GM23248 (cell line): Measurements from ENCODE around the gene STX1B. TPM values are rescaled to one million over a fixed set of nuclear protein-coding genes. Genes with fewer than 3 reads are reported as not detected.

Experiments used
- DNase-seq: peaks from one replicate; pipeline ENCODE4 v3.0.0-alpha.2; 2015
- H2AFZ ChIP-seq: fragments of 200-600 bp; sonication (generic); 2 replicates; pipeline ENCODE4 v1.6.1; 2016; ENCODE audit warnings: antibody characterized with exemption
- H3F3A ChIP-seq: fragments of 200-600 bp; sonication (generic); 2 replicates; pipeline ENCODE4 v1.6.1; 2016; ENCODE audit warnings: mild to moderate bottlenecking, antibody characterized with exemption, mixed run types; ENCODE audit not compliant: insufficient read depth
- H3K27ac ChIP-seq: fragments of 200-600 bp; sonication (generic); 2 replicates; pipeline ENCODE4 v1.5.1; 2016; ENCODE audit warnings: mild to moderate bottlenecking
- H3K27me3 ChIP-seq: fragments of 200-600 bp; sonication (generic); replicated peaks from 2 replicates; pipeline ENCODE4 v1.6.1; 2016; ENCODE audit warnings: mild to moderate bottlenecking; ENCODE audit not compliant: insufficient read depth
- H3K36me3 ChIP-seq: fragments of 200-600 bp; sonication (generic); 2 replicates; pipeline ENCODE4 v1.6.1; 2016; ENCODE audit warnings: low read depth, mild to moderate bottlenecking
- H3K4me1 ChIP-seq: fragments of 200-600 bp; sonication (generic); 2 replicates; pipeline ENCODE4 v1.6.1; 2016; ENCODE audit warnings: mild to moderate bottlenecking; ENCODE audit not compliant: insufficient read depth
- H3K4me2 ChIP-seq: fragments of 200-600 bp; sonication (generic); one replicate; pipeline ENCODE4 v1.6.1; 2016; ENCODE audit warnings: mild to moderate bottlenecking; ENCODE audit not compliant: unreplicated experiment
- H3K4me3 ChIP-seq: fragments of 200-600 bp; sonication (generic); 2 replicates; pipeline ENCODE4 v1.5.1; 2016; ENCODE audit warnings: mild to moderate bottlenecking
- H3K79me2 ChIP-seq: fragments of 200-600 bp; sonication (generic); 2 replicates; pipeline ENCODE4 v1.6.1; 2016; ENCODE audit warnings: mild to moderate bottlenecking; ENCODE audit not compliant: insufficient read depth
- H3K9ac ChIP-seq: fragments of 200-600 bp; sonication (generic); 2 replicates; pipeline ENCODE4 v1.6.1; 2016; ENCODE audit warnings: mild to moderate bottlenecking
- H3K9me2 ChIP-seq: fragments of 200-600 bp; sonication (generic); 2 replicates; pipeline ENCODE4 v1.6.1; 2016; ENCODE audit warnings: mixed run types, mild to moderate bottlenecking, moderate library complexity; ENCODE audit not compliant: insufficient read depth
- H3K9me3 ChIP-seq: fragments of 200-600 bp; sonication (generic); one replicate; pipeline ENCODE4 v1.6.1; 2017; ENCODE audit warnings: low read depth
- H4K20me1 ChIP-seq: fragments of 200-600 bp; sonication (generic); 2 replicates; pipeline ENCODE4 v1.6.0; 2016; ENCODE audit not compliant: insufficient read depth
- EZH2 ChIP-seq: fragments of 200-600 bp; sonication (generic); IDR thresholded peaks from 2 replicates; pipeline ENCODE4 v1.6.1; 2018; ENCODE audit warnings: antibody characterized with exemption, mild to moderate bottlenecking; ENCODE audit not compliant: insufficient read depth, poor library complexity, severe bottlenecking
- EZH2phosphoT487 ChIP-seq: fragments of 200-600 bp; sonication (generic); IDR thresholded peaks from 2 replicates; pipeline ENCODE4 v1.6.1; 2018; ENCODE audit warnings: antibody characterized with exemption, moderate library complexity, mild to moderate bottlenecking, low read depth; ENCODE audit not compliant: insufficient read depth
- WGBS, 2 experiments: methylation state at CpG; one replicate each; pipeline ENCODE4 v1.1.6; 2015 to 2017; ENCODE audit warnings: low lambda C conversion rate in 2 of 2, low coverage in 1 of 2; ENCODE audit errors: missing lambda C conversion rate in 2 of 2; 5-methylcytosine and 5-hydroxymethylcytosine counted together
- in situ Hi-C: fragments of 300-500 bp; cut with MboI; formaldehyde crosslinking; loops from 2 replicates; pipeline ENCODE4 v1.15.0; 2020
- polyA plus RNA-seq: library from polyadenylated mRNA; unstranded; fragments of >200 nt; fragmentation: Nextera tagmentation; extraction: Ambion mirVana; gene quantifications from 2 replicates; pipeline ENCODE4 v1.2.1, GENCODE V29; 2016
- total RNA-seq: library from RNA; depleted of rRNA; stranded (reverse); fragments of >200 nt; shearing (Covaris generic); gene quantifications from 2 replicates; pipeline ENCODE4 v1.2.3, GENCODE V29; 2014

STX1B gene
- total and polyA plus RNA-seq, 2 experiments from 2014 or later = 0.23 to 2.3 TPM

DNA sequence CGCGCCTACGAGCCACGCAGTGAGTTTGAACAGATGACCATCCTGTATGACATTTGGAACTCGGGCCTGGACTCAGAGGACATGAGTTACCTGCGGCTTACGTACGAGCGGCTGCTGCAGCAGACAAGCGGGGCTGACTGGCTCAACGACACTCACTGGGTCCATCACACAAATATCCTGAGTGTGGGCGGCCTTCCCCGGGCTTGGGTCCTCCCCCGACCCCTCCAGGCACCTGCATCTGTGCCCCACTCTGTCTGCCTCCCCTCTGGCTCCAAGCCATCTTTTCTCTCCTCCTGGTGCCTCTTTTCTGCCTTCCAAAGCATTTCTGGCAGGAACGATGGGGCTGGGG is 30.4 kb downstream of the STX1B start:
- in situ Hi-C loops = loop anchor here (25.0 kb wide), 1 partner anchor 457 kb away; the partner anchor contains the start of genes COX6A2 and ZNF843
- H2AFZ ChIP-seq = no peak overlapping the region
- WGBS, 2 experiments = 94 to 96% methylated on average over 10 to 15 of the region's 15 CpGs
- H3K36me3 ChIP-seq = 0 out of 2 replicates have a peak, but pooled peaks cover 3% of the 10 kb centered on the region
- no peaks in the 10 kb centered on the region for H3K9me3 ChIP-seq
- no peak overlapping the region for H3K4me2 ChIP-seq
- no peak overlapping the region for H3K9ac ChIP-seq
- H4K20me1 ChIP-seq = no peaks in the 10 kb centered on the region
- peaks cover 13% of the 10 kb centered on the region for H3F3A ChIP-seq
- TF ChIP-seq EZH2 (no peak), EZH2phosphoT487 (no peak)
- no peak overlapping the region for H3K27ac ChIP-seq
- no peak for DNase-seq
- no peak overlapping the region for H3K4me3 ChIP-seq
- H3K4me1 ChIP-seq = peaks cover 12% of the 10 kb centered on the region
- H3K9me2 ChIP-seq = no peaks in the 10 kb centered on the region
- H3K79me2 ChIP-seq = no peaks in the 10 kb centered on the region; the same call in 1 of the 2 replicates
- no peaks in the 10 kb centered on the region for H3K27me3 ChIP-seq

DNA sequence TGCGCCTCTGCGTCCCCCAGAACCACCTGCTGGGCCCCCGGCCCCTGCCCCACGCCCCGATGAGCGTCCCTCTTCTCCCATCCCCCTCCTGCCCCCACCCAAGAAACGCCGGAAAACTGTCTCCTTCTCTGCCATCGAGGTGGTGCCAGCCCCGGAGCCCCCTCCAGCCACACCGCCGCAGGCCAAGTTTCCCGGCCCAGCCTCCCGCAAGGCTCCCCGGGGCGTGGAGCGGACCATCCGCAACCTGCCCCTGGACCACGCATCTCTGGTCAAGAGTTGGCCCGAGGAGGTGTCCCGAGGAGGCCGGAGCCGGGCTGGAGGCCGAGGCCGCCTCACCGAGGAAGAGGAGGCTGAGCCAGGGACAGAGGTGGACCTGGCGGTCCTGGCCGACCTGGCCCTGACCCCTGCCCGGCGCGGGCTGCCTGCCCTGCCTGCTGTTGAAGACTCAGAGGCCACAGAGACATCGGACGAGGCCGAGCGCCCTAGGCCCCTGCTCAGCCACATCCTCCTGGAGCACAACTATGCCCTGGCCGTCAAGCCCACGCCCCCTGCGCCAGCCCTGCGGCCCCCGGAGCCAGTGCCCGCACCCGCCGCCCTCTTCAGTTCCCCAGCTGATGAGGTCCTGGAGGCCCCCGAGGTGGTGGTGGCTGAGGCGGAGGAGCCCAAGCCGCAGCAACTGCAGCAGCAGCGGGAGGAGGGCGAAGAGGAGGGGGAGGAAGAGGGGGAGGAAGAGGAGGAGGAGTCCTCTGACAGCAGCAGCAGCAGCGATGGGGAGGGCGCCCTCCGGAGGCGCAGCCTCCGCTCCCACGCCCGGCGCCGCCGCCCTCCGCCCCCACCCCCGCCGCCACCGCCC is 31.0 kb downstream of the STX1B start:
- Histone ChIP-seq H4K20me1 (no peaks in the 10 kb centered on the region), H3K4me3 (no peak overlapping the region), H3K4me1 (peaks cover 12% of the 10 kb centered on the region), H3K36me3 (0 out of 2 replicates have a peak, but pooled peaks cover 3% of the 10 kb centered on the region), H3F3A (peaks cover 13% of the 10 kb centered on the region), H3K9me3 (no peaks in the 10 kb centered on the region), H3K79me2 (no peaks in the 10 kb centered on the region; the same call in 1 of the 2 replicates), H3K9ac (no peak overlapping the region), H3K4me2 (no peak overlapping the region), H3K27ac (no peak overlapping the region), H2AFZ (no peak overlapping the region), H3K9me2 (no peaks in the 10 kb centered on the region), H3K27me3 (no peaks in the 10 kb centered on the region)
- DNase-seq = no peak
- 91 to 95% methylated on average over 28 to 61 of the region's 62 CpGs for WGBS, 2 experiments
- in situ Hi-C loops = loop anchor here (25.0 kb wide), 1 partner anchor 458 kb away; the partner anchor contains the start of genes COX6A2 and ZNF843
- TF ChIP-seq EZH2 (no peak), EZH2phosphoT487 (no peak)

DNA sequence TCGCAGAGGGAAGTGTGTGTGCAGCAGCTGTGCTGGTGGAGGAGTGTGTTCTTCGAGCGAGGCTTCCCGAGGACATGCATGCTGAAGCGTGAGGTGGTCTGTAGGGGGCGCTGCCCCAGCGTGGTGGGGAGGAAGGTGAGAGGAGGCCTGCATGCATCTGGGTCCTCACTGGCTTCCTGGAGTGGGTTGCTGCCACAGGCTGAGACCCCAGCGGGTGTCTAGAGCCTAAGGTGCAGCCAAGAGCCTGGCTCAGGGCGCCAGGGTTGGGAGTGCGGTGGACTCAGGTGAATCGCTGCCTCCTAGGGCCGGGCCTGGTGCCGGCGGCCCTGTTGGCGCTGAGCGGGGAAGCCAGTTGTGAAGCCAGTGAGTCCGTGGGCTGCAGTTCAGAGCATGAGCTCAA is 32.9 kb downstream of the STX1B start:
- Histone ChIP-seq H3F3A (peaks cover 12% of the 10 kb centered on the region), H3K4me1 (peaks cover 4% of the 10 kb centered on the region), H3K9me2 (no peaks in the 10 kb centered on the region), H3K27me3 (no peaks in the 10 kb centered on the region), H3K79me2 (no peaks in the 10 kb centered on the region; the same call in 1 of the 2 replicates), H3K9ac (no peak overlapping the region), H4K20me1 (no peaks in the 10 kb centered on the region), H2AFZ (no peak overlapping the region), H3K36me3 (no peaks in the 10 kb centered on the region; the same call in 1 of the 2 replicates), H3K4me3 (no peak overlapping the region), H3K4me2 (no peak overlapping the region), H3K27ac (no peak overlapping the region), H3K9me3 (no peaks in the 10 kb centered on the region)
- no peak for TF ChIP-seq EZH2
- TF ChIP-seq EZH2phosphoT487 = no peak
- WGBS, 2 experiments = 76 to 82% methylated on average over 15 to 17 of the region's 17 CpGs
- in situ Hi-C loops = loop anchor here (25.0 kb wide), 1 partner anchor 460 kb away; the partner anchor contains the start of genes COX6A2 and ZNF843
- peak; percentile 37 for DNase-seq

DNA sequence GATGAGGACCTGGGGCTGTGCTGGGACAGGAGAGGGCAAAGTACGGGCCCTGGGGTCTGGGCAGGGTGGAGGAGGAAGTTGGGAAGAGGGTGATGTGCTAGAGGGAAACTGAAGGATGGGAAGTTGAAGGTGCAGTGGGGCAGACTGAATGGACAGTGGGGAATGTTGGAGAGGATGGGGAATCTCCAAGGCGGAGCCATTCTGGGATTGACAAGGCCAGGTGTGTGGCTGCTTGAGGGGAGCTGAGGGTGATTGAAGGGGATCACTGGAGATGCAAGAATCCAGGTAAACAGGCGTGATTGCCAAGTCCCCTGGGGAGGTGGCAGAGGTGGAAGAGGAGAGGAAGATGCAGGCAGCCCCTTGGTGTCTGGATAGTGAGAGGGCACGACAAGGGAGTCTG is 34.0 kb downstream of the STX1B start:
- peaks cover 1% of the 10 kb centered on the region; the same call in 1 of the 2 replicates for H3F3A ChIP-seq
- H3K4me3 ChIP-seq = no peak overlapping the region
- peaks cover 8% of the 10 kb centered on the region for H3K36me3 ChIP-seq
- no peak for TF ChIP-seq EZH2phosphoT487
- no peak for TF ChIP-seq EZH2
- DNase-seq = no peak
- no peaks in the 10 kb centered on the region; the same call in 1 of the 2 replicates for H3K79me2 ChIP-seq
- no peaks in the 10 kb centered on the region for H3K4me1 ChIP-seq
- no peak overlapping the region for H2AFZ ChIP-seq
- no peaks in the 10 kb centered on the region for H3K9me2 ChIP-seq
- no peak overlapping the region for H3K4me2 ChIP-seq
- H3K27me3 ChIP-seq = no peaks in the 10 kb centered on the region
- no peaks in the 10 kb centered on the region for H3K9me3 ChIP-seq
- H3K27ac ChIP-seq = no peak overlapping the region
- H3K9ac ChIP-seq = no peak overlapping the region
- H4K20me1 ChIP-seq = no peaks in the 10 kb centered on the region
- in situ Hi-C loops = loop anchor here (25.0 kb wide), 1 partner anchor 461 kb away; the partner anchor contains the start of genes COX6A2 and ZNF843
- WGBS, 2 experiments = 99 to 100% methylated on average over 4 of the region's 4 CpGs
